Mesodermal cell (in vitro differentiated cells): Measurements from ENCODE around the gene FPR1.
"Not testable (repeated sequence)": the region's sequence is repeated elsewhere in the genome, so short reads cannot be mapped to it uniquely, and the experiment has no call there.

ENCODE experiments used
- H3K27ac ChIP-seq: 2 replicates; pipeline ENCODE4 v1.7.0; 2013; ENCODE audit warnings: mild to moderate bottlenecking, low read depth, low read length, moderate library complexity; ENCODE audit not compliant: severe bottlenecking
- H3K36me3 ChIP-seq: 2 replicates; pipeline ENCODE4 v1.7.1; 2013; ENCODE audit warnings: mild to moderate bottlenecking, low read length, moderate library complexity; ENCODE audit not compliant: control insufficient read depth, insufficient read depth
- H3K4me1 ChIP-seq: one replicate; pipeline ENCODE4 v1.7.1; 2013; ENCODE audit warnings: mild to moderate bottlenecking, low read length; ENCODE audit not compliant: insufficient read depth, control insufficient read depth, poor library complexity, severe bottlenecking
- H3K4me3 ChIP-seq: 2 replicates; pipeline ENCODE4 v1.7.0; 2013; ENCODE audit warnings: low read length, control low read depth, mild to moderate bottlenecking; ENCODE audit not compliant: insufficient read depth, poor library complexity, severe bottlenecking; ENCODE audit errors: extremely low read depth
- H3K9me3 ChIP-seq: 2 replicates; pipeline ENCODE4 v1.7.1; 2013; ENCODE audit warnings: mild to moderate bottlenecking, low read length, moderate library complexity; ENCODE audit not compliant: control insufficient read depth
- WGBS, 2 experiments: methylation state at CpG; one replicate each; pipeline ENCODE4 v1.1.5; 2013; ENCODE audit warnings: missing lambda C conversion rate in 2 of 2; ENCODE audit not compliant: insufficient coverage in 2 of 2; 5-methylcytosine and 5-hydroxymethylcytosine counted together

FPR1 gene

GRCh38 chr19:51754109-51754508 is 2.4 kb upstream of the FPR1 start:
- Histone ChIP-seq H3K9me3 (peaks cover 13% of the 10 kb centered on the region), H3K27ac (no peak overlapping the region), H3K4me3 (no peak overlapping the region), H3K36me3 (no peaks in the 10 kb centered on the region), H3K4me1 (no peaks in the 10 kb centered on the region)
- WGBS, 2 experiments = 85 to 90% methylated on average over 6 of the region's 6 CpGs

GRCh38 chr19:51750400-51751094 is 1.1 kb downstream of the FPR1 start:
- no peak overlapping the region for H3K27ac ChIP-seq
- no peak overlapping the region for H3K4me3 ChIP-seq
- 83 to 88% methylated on average over 4 to 5 of the region's 7 CpGs for WGBS, 2 experiments
- no peaks in the 10 kb centered on the region for H3K4me1 ChIP-seq
- H3K9me3 ChIP-seq = no peaks in the 10 kb centered on the region
- H3K36me3 ChIP-seq = no peaks in the 10 kb centered on the region

GRCh38 chr19:51749979-51750378 is 1.7 kb downstream of the FPR1 start:
- no peak overlapping the region for H3K4me3 ChIP-seq
- WGBS, 2 experiments = 55 to 70% methylated on average over 2 to 4 of the region's 4 CpGs
- no peaks in the 10 kb centered on the region for H3K36me3 ChIP-seq
- H3K27ac ChIP-seq = no peak overlapping the region
- H3K4me1 ChIP-seq = no peaks in the 10 kb centered on the region
- H3K9me3 ChIP-seq = no peaks in the 10 kb centered on the region

- H3K36me3 ChIP-seq = no peaks in the 10 kb centered on the region
- H3K4me1 ChIP-seq = no peaks in the 10 kb centered on the region
- H3K27ac ChIP-seq = no peak overlapping the region
- no peaks in the 10 kb centered on the region for H3K9me3 ChIP-seq
- WGBS, 2 experiments = 84 to 92% methylated on average over 6 to 7 of the region's 7 CpGs
- no peak overlapping the region for H3K4me3 ChIP-seq
Measured at GRCh38 chr19:51746731-51747130, 4.9 kb downstream of the FPR1 start.

GRCh38 chr19:51743405-51743804 is 8.3 kb downstream of the FPR1 start:
- H3K36me3 ChIP-seq = no peaks in the 10 kb centered on the region
- no peaks in the 10 kb centered on the region for H3K4me1 ChIP-seq
- WGBS, 2 experiments = 79 to 83% methylated on average over 2 of the region's 3 CpGs
- no peaks in the 10 kb centered on the region for H3K9me3 ChIP-seq
- no peak overlapping the region for H3K27ac ChIP-seq
- H3K4me3 ChIP-seq = no peak overlapping the region

GRCh38 chr19:51742789-51743188 is 8.9 kb downstream of the FPR1 start:
- Histone ChIP-seq H3K36me3 (no peaks in the 10 kb centered on the region), H3K9me3 (no peaks in the 10 kb centered on the region), H3K27ac (no peak overlapping the region), H3K4me3 (no peak overlapping the region), H3K4me1 (no peaks in the 10 kb centered on the region)
- WGBS, 2 experiments = 71 to 82% methylated on average over 4 to 5 of the region's 6 CpGs

- no peaks in the 10 kb centered on the region for H3K9me3 ChIP-seq
- WGBS, 2 experiments = 70 to 75% methylated on average over 5 of the region's 5 CpGs
- H3K36me3 ChIP-seq = no peaks in the 10 kb centered on the region
- no peak overlapping the region for H3K4me3 ChIP-seq
- no peaks in the 10 kb centered on the region for H3K4me1 ChIP-seq
- H3K27ac ChIP-seq = no peak overlapping the region
Measured at GRCh38 chr19:51740356-51740755, 11.3 kb downstream of the FPR1 start.

- Histone ChIP-seq H3K9me3 (no peaks in the 10 kb centered on the region), H3K27ac (no peak overlapping the region), H3K4me1 (no peaks in the 10 kb centered on the region), H3K36me3 (no peaks in the 10 kb centered on the region), H3K4me3 (no peak overlapping the region)
- WGBS, 2 experiments = 87 to 89% methylated on average over 10 to 11 of the region's 13 CpGs
Measured at GRCh38 chr19:51739466-51740213, 12.0 kb downstream of the FPR1 start.

GRCh38 chr19:51738523-51738922 is 13.2 kb downstream of the FPR1 start:
- H3K9me3 ChIP-seq, H3K4me1 ChIP-seq, H3K4me3 ChIP-seq, H3K36me3 ChIP-seq, H3K27ac ChIP-seq: not testable (repeated sequence)
- WGBS, 2 experiments = 93 to 96% methylated on average over 8 to 9 of the region's 10 CpGs

GRCh38 chr19:51737924-51738323 is 13.8 kb downstream of the FPR1 start:
- Histone ChIP-seq H3K27ac (no peak overlapping the region), H3K36me3 (no peaks in the 10 kb centered on the region)
- 60% methylated on average over 1 of the region's 2 CpGs; no CpG with 5 or more reads in 1 of the 2 experiments for WGBS, 2 experiments

GRCh38 chr19:51737389-51737788 is 14.3 kb downstream of the FPR1 start:
- Histone ChIP-seq H3K36me3 (no peaks in the 10 kb centered on the region), H3K9me3 (no peaks in the 10 kb centered on the region), H3K27ac (no peak overlapping the region), H3K4me3 (no peak overlapping the region), H3K4me1 (no peaks in the 10 kb centered on the region)
- WGBS, 2 experiments = 60% methylated on average over 1 of the region's 3 CpGs; no CpG with 5 or more reads in 1 of the 2 experiments

More at GRCh38 chr19:51737924-51738323, 13.8 kb downstream of the FPR1 start:
- H3K9me3 ChIP-seq = no peaks in the 10 kb centered on the region
- H3K4me1 ChIP-seq = no peaks in the 10 kb centered on the region
- H3K4me3 ChIP-seq = no peak overlapping the region
